ENCODE data around the gene TMEM245.

TMEM245 gene

DNA sequence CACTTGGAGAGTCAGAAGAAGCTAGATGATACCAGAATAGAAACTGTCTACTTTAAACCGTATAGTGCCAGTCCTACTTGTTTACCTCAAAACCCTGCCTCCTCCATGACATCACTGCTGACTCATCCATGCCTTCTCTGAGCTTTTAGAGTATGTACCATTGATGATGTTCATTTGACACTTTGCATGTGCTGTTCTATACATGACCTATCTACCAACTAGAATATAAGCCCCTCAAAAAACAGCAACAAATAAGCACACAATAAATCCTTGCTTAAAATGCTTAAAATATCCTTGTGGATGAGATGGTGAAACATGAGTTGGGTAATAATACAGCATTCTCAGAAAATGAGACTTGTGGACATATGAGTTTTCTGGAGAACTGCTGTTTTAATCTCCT lies 109.0 kb downstream of the TMEM245 start:
- TF ChIP-seq, protein P1, sequence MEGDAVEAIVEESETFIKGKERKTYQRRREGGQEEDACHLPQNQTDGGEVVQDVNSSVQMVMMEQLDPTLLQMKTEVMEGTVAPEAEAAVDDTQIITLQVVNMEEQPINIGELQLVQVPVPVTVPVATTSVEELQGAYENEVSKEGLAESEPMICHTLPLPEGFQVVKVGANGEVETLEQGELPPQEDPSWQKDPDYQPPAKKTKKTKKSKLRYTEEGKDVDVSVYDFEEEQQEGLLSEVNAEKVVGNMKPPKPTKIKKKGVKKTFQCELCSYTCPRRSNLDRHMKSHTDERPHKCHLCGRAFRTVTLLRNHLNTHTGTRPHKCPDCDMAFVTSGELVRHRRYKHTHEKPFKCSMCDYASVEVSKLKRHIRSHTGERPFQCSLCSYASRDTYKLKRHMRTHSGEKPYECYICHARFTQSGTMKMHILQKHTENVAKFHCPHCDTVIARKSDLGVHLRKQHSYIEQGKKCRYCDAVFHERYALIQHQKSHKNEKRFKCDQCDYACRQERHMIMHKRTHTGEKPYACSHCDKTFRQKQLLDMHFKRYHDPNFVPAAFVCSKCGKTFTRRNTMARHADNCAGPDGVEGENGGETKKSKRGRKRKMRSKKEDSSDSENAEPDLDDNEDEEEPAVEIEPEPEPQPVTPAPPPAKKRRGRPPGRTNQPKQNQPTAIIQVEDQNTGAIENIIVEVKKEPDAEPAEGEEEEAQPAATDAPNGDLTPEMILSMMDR (conservative IDR thresholded peaks at IDR 0.05; ENCODE audit: control insufficient read depth, insufficient read depth, low read depth, low read length): no peak
- peak; percentile 92 for DNase-seq (ENCODE audit: low read depth)
- H3K4me3 ChIP-seq (ENCODE audit: control insufficient read depth, low read depth, low read length): no peak overlapping the region

DNA sequence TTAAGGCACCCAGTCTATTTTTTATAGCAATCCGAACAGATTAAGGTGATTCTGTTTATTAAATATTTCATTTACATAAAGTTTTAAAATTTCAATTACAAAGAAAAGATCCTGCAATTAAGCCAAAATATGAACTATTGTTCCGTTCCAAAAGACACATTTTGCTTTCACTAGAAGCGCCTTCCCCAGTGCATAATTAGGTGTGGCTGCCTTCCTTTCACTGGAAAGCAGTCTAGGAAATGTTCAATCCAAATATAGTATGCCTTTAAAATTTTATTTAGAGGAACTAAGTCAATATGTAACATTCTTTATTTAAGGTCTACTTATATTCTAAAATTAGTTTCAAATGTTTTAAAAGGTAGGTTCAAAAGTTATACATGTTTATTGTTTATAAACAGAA lies 114.1 kb downstream of the TMEM245 start:
- H3K4me3 ChIP-seq (ENCODE audit: control insufficient read depth, low read depth, low read length): no peak overlapping the region
- TF ChIP-seq, protein P1 (conservative IDR thresholded peaks at IDR 0.05; ENCODE audit: control insufficient read depth, insufficient read depth, low read depth, low read length): no peak
- no peak for DNase-seq (ENCODE audit: low read depth)

DNA sequence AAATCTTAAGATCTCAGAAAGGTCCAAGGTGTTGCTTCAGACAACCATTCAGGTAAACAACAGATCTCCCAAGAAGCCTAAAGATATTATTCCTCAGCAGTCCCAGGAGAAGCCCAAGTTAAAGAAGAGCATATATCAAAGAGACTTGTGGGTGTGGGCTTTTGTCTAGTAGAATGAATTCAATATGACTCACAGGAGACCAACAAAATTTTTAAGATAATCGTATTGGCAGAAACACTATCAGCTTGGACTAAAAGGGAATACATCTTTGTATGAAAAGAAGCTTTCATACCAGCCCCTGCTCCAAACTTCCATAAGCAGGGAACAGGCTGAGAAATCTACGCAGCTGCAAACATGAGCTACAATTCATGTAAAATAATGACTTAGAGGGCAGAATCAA lies 116.6 kb downstream of the TMEM245 start:
- TF ChIP-seq, protein P1 (conservative IDR thresholded peaks at IDR 0.05; ENCODE audit: control insufficient read depth, insufficient read depth, low read depth, low read length): no peak
- no peak overlapping the region for H3K4me3 ChIP-seq (ENCODE audit: control insufficient read depth, low read depth, low read length)
- DNase-seq (ENCODE audit: low read depth): no peak

DNA sequence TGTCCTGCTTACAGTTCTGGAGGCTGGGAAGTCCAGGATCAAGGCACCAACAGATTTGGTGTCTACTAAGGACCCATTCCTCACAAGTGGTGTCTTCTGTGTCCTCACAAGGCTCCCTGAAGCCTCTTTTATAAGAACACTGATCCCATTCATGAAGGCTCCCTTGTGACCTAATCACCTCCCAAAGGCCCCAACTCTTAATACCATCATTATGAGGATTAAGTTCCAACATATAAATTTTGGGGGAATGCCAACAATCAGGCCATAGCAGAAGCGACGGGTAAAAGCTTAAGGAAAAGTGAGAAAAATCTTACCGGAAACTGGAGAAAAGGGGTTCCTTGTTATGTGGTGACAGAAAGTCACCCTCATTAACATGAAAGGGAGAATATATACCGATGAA lies 117.6 kb downstream of the TMEM245 start:
- H3K4me3 ChIP-seq (ENCODE audit: control insufficient read depth, low read depth, low read length): no peak overlapping the region
- TF ChIP-seq, protein P1 (conservative IDR thresholded peaks at IDR 0.05; ENCODE audit: control insufficient read depth, insufficient read depth, low read depth, low read length): no peak
- DNase-seq (ENCODE audit: low read depth): no peak

DNA sequence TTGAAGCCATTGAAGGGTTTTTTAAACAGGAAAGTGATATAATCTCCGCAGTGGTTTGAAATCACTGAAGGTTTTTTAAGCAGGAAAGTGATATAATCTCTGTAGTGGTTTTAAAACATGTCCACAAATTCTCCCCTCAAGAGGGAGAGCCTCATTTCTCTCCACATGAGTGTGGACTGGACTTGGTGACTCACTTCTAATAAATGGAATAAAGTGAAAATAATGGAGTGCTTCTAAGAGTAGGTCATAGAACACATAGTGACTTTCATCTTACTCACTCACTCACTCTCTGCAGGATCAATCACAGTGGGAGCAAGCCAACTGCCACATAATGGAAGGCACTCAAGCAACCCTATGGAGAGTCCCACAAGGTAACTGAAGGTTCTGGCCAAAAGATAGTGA lies 118.5 kb downstream of the TMEM245 start:
- peak; percentile 93 for DNase-seq (ENCODE audit: low read depth)
- no peak overlapping the region for H3K4me3 ChIP-seq (ENCODE audit: control insufficient read depth, low read depth, low read length)
- TF ChIP-seq, protein P1 (conservative IDR thresholded peaks at IDR 0.05; ENCODE audit: control insufficient read depth, insufficient read depth, low read depth, low read length): no peak

DNA sequence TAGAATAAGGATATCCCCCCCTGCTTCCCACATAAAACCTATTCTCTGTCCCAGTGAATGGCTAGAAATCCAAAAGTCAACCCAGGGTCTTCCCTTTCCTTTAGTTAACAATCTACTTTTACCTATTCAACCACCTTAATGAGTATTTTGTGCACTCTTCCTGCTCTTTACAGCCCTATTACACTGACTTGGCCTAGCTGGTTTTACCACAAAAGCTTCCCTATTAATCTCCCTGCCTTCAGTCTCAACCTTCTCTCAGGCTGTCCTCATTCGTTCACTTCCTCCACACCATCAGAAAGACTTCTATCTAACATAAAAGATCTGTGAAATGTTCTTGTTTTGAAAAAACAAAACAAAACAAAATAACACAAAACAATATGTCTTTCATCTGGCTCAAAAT lies 122.6 kb downstream of the TMEM245 start:
- H3K4me3 ChIP-seq (ENCODE audit: control insufficient read depth, low read depth, low read length): no peak overlapping the region
- no peak for DNase-seq (ENCODE audit: low read depth)
- TF ChIP-seq, protein P1 (conservative IDR thresholded peaks at IDR 0.05; ENCODE audit: control insufficient read depth, insufficient read depth, low read depth, low read length): no peak

DNA sequence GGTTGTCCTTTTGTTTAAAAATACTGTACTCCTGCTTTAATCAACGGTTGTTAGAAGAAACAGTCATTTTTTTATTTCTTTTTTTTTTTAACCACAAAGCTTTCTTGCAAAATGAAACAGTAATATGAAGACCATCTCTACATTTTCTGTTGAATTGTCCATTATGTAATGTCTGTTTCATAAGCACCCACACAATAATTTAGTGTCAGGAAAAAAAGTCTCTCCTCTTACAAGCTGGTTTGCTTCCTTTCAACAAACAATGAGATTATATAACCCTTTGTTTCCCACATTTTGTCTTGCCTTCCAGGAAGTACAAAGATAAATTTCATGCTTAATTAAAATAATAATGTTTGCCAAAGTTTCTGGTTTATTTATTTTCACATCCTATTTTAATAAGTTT lies 123.1 kb downstream of the TMEM245 start:
- H3K4me3 ChIP-seq (ENCODE audit: control insufficient read depth, low read depth, low read length): no peak overlapping the region
- no peak for DNase-seq (ENCODE audit: low read depth)
- TF ChIP-seq, protein P1 (conservative IDR thresholded peaks at IDR 0.05; ENCODE audit: control insufficient read depth, insufficient read depth, low read depth, low read length): no peak

Measured in fibroblast of mammary gland (primary cell).